OCI-LY1 (cell line): ENCODE measurements around the gene PACS2.

Source experiments
- H2AFZ ChIP-seq: fragments of 200-600 bp; sonication (generic), shearing (Covaris generic); 2 replicates; pipeline ENCODE4 v1.6.0; 2014; ENCODE audit warnings: antibody characterized with exemption, mild to moderate bottlenecking, low read length
- H3F3A ChIP-seq: fragments of 200-600 bp; sonication (generic), shearing (Covaris generic); 2 replicates; pipeline ENCODE4 v1.6.0; 2014; ENCODE audit warnings: mild to moderate bottlenecking, antibody characterized with exemption, low read length, moderate library complexity; ENCODE audit not compliant: insufficient read depth
- H3K27ac ChIP-seq: fragments of 200-600 bp; sonication (generic); 2 replicates; pipeline ENCODE4 v1.5.1; 2014; ENCODE audit warnings: low read length, mixed run types, mild to moderate bottlenecking, low read depth; ENCODE audit not compliant: poor library complexity, severe bottlenecking
- H3K27me3 ChIP-seq: fragments of 200-600 bp; sonication (generic); 2 replicates; pipeline ENCODE4 v1.6.0; 2014; ENCODE audit warnings: antibody characterized with exemption, mild to moderate bottlenecking, low read length, moderate library complexity; ENCODE audit not compliant: insufficient read depth
- H3K36me3 ChIP-seq: fragments of 200-600 bp; sonication (generic); 2 replicates; pipeline ENCODE4 v1.6.1; 2014; ENCODE audit warnings: mild to moderate bottlenecking, antibody characterized with exemption, low read length, moderate library complexity, mixed read lengths; ENCODE audit not compliant: insufficient read depth
- H3K4me1 ChIP-seq: fragments of 200-600 bp; sonication (generic); 2 replicates; pipeline ENCODE4 v1.5.1; 2014; ENCODE audit warnings: mild to moderate bottlenecking, low read length, moderate library complexity; ENCODE audit not compliant: insufficient read depth, severe bottlenecking
- H3K4me2 ChIP-seq: fragments of 200-600 bp; sonication (generic), shearing (Covaris generic); 2 replicates; pipeline ENCODE4 v1.6.1; 2014; ENCODE audit warnings: low read length
- H3K4me3 ChIP-seq: fragments of 200-600 bp; sonication (generic); 2 replicates; pipeline ENCODE4 v1.5.1; 2014; ENCODE audit warnings: low read length, low read depth, mild to moderate bottlenecking, mixed read lengths; ENCODE audit not compliant: poor library complexity, severe bottlenecking
- H3K79me2 ChIP-seq: fragments of 200-600 bp; shearing (Covaris generic); 2 replicates; pipeline ENCODE4 v1.6.1; 2016; ENCODE audit warnings: mixed run types, low read length, mixed read lengths; ENCODE audit not compliant: insufficient read depth
- H3K9ac ChIP-seq: fragments of 200-600 bp; sonication (generic), shearing (Covaris generic); 2 replicates; pipeline ENCODE4 v1.6.1; 2014; ENCODE audit warnings: mild to moderate bottlenecking, low read length, mixed read lengths
- H3K9me2 ChIP-seq: fragments of 200-600 bp; sonication (generic), shearing (Covaris generic); 2 replicates; pipeline ENCODE4 v1.6.1; 2014; ENCODE audit warnings: low read depth, mild to moderate bottlenecking, low read length, mixed read lengths
- H3K9me3 ChIP-seq: fragments of 200-600 bp; shearing (Covaris generic); 2 replicates; pipeline ENCODE4 v1.6.1; 2014; ENCODE audit warnings: low read length, mixed read lengths
- H4K20me1 ChIP-seq: fragments of 200-600 bp; sonication (generic), shearing (Covaris generic); 2 replicates; pipeline ENCODE4 v1.6.0; 2016; ENCODE audit warnings: mild to moderate bottlenecking, low read length; ENCODE audit not compliant: insufficient read depth
- CTCF ChIP-seq: fragments of 200-600 bp; sonication (generic), shearing (Covaris generic); IDR thresholded peaks from 2 replicates; pipeline ENCODE4 v1.5.1; 2017; ENCODE audit warnings: mild to moderate bottlenecking, antibody characterized with exemption, low read length, moderate library complexity, mixed read lengths
- EZH2 ChIP-seq: fragments of 200-600 bp; sonication (generic), shearing (Covaris generic); IDR thresholded peaks from 2 replicates; pipeline ENCODE4 v1.8.0; 2017; ENCODE audit warnings: borderline replicate concordance, mixed run types, mild to moderate bottlenecking, antibody characterized with exemption, low read length, moderate library complexity, mixed read lengths

Gene PACS2

DNA sequence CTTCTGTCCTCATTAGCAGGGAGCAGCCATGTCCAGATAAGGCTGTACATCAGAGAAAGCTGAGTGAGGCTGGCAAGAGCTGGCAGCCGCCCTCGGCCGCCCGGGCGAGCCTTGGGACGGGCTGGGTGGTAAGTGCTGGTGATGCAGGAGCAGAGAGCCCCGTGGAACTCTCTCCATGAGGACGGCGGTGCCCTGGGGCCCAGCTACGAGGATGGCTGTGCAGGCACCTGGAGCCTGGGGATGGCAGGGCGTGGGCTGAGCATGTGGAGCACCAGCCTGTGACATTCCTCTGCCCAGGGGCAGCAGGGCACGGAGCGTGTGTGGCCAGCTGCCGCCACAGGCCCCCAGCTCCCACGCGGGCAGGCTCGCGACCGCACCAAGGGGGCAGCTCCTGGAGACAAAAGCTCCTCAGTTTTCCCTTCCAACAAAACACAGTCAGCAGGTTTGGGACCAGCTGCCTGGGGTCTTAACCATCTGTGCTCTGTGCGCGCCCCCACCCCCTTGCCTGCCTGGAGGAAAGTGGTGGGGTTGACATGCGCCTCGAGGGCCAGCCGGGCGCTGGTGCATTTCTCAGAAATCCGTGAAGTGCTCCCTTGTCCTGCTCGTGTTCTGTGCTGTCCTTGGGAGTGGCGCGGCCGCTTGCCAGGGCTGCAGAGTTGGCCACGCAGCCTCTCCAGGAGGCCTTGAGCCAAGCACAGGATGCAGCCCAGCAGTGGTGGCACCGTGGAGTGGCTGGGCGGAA is 21.4 kb downstream of the PACS2 start:
- no peaks in the 10 kb centered on the region for H3K36me3 ChIP-seq
- no peaks in the 10 kb centered on the region for H3K27me3 ChIP-seq
- no peak overlapping the region for H3K4me2 ChIP-seq
- H3K4me1 ChIP-seq, result peaks cover 9% of the 10 kb centered on the region
- no peak overlapping the region for H3K9ac ChIP-seq
- H2AFZ ChIP-seq, result no peak overlapping the region
- H3K9me2 ChIP-seq, result no peaks in the 10 kb centered on the region
- TF ChIP-seq CTCF, result no peak
- no peak for TF ChIP-seq EZH2
- H3K4me3 ChIP-seq, result no peak overlapping the region
- H3K79me2 ChIP-seq, result no peaks in the 10 kb centered on the region
- H3F3A ChIP-seq, result no peaks in the 10 kb centered on the region
- no peaks in the 10 kb centered on the region for H4K20me1 ChIP-seq
- no peaks in the 10 kb centered on the region for H3K9me3 ChIP-seq
- no peak overlapping the region for H3K27ac ChIP-seq

DNA sequence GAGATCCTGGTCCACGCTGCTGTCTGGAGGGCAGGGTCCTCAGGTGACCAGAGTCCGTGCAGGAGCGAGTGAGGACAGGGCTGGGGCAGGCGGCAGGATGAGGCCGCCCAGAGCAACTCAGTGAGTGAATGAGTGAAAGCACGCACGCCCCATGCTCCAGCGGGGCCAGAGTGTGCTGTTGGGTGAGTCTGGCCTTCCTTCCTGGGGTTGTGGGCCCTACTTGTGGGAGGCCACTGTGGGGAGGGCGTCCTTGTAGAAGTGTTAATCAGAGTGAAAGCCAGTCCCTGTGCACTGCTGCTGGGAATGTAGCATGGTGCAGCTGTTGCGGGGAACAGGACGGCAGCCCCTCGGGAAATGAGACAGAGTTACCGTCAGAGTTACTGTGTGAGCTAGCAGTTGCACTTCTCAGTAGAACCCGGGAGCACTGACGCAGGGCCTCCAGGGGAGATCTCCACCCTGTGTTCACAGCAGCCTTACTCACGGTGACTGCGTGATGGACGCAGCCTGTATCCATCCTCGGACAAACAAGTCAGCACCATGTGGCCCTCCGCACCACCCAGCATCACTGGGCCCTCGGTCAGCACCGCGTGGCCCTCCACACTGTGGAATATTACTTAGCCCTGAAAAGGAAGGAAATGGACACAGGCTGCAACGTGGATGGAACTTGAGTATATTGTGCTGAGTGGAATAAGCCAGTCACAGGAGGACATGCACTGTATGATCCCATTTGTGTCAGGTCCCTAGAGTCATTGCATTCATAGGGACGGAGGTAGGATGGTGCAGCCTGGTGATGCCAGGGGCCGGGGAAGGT is 22.1 kb downstream of the PACS2 start:
- Histone ChIP-seq H3F3A (no peaks in the 10 kb centered on the region), H4K20me1 (no peaks in the 10 kb centered on the region), H3K4me2 (no peak overlapping the region), H3K9me2 (no peaks in the 10 kb centered on the region), H3K4me1 (peaks cover 16% of the 10 kb centered on the region), H3K9ac (no peak overlapping the region), H3K27ac (no peak overlapping the region), H3K79me2 (no peaks in the 10 kb centered on the region), H3K27me3 (no peaks in the 10 kb centered on the region), H3K4me3 (no peak overlapping the region), H2AFZ (no peak overlapping the region), H3K36me3 (no peaks in the 10 kb centered on the region), H3K9me3 (no peaks in the 10 kb centered on the region)
- no peak for TF ChIP-seq CTCF
- no peak for TF ChIP-seq EZH2

DNA sequence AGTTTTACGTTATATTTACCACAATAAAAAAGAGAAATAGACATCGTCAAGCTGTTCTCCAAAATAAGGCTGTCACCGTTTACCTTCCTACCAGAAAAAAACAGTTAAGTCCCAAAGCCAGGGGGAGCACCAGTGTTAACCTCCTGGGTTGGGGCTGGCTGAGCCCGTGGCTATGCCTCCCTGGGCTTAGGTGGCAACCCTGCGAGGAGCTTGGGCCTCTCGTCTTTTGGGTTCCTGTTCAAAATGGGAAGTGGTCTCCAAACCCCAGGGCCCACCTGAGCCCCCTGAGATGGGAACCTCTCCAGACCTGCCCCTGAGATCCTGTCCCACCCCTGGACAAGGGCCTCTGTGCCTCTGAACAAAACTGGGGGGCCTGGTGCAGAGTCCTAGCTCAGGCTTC is 22.9 kb downstream of the PACS2 start:
- Histone ChIP-seq H3F3A (no peaks in the 10 kb centered on the region), H4K20me1 (no peaks in the 10 kb centered on the region), H3K36me3 (no peaks in the 10 kb centered on the region), H3K4me3 (no peak overlapping the region), H3K9me2 (no peaks in the 10 kb centered on the region), H3K27ac (no peak overlapping the region), H3K4me1 (peaks cover 19% of the 10 kb centered on the region), H3K9ac (no peak overlapping the region), H3K9me3 (no peaks in the 10 kb centered on the region), H3K79me2 (no peaks in the 10 kb centered on the region), H3K27me3 (no peaks in the 10 kb centered on the region), H3K4me2 (no peak overlapping the region), H2AFZ (no peak overlapping the region)
- TF ChIP-seq CTCF, result no peak
- TF ChIP-seq EZH2, result no peak
